ENCODE results near the gene PARD3. TPM values are rescaled to one million over a fixed set of nuclear protein-coding genes. Genes with fewer than 3 reads are reported as not detected.

The PARD3 gene
- total and polyA plus RNA-seq, 2 donors (not counting 1 experiment from before 2014, with no cell fraction given): 24.0 to 46.4 TPM

DNA sequence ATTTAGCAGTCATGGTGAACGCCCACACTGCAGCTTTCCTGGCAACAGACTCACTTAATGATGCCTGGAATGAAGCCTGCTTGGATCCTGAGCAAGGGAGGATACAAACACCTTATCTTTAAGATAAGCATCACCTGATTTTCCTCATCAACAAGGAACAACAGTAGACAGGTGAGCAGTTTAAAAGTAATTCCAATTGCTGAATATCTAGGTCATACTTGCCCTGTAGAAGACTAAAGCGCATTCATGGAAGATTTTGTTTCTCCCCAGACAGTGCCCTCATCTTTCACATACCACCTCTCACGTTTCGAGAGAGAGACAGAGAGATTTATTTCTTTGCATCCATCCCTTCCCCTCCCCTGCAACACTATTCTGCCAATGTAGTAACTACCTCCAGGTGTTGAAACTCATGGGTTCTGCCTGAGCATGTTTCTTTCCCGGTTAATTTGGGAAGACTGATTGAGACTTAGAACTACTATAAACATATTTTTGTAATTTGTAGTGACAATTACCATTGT, 660.7 kb downstream of the PARD3 start:
- no peak for DNase-seq (ENCODE audit: low read depth in 2 of 2)
- no peaks in the 10 kb centered on the region for H3K79me2 ChIP-seq (ENCODE audit: control insufficient read depth, insufficient read depth, low read length)
- H3K4me2 ChIP-seq (ENCODE audit: extremely low read depth, insufficient read depth, low read length): no peak overlapping the region
- H3K27me3 ChIP-seq (ENCODE audit: control insufficient read depth, insufficient read depth, low read length): no peaks in the 10 kb centered on the region
- no peak overlapping the region for H3K27ac ChIP-seq (ENCODE audit: insufficient read depth, low read length)
- H3K4me1 ChIP-seq (ENCODE audit: control insufficient read depth, extremely low read depth, insufficient read depth, low read length): peaks cover 11% of the 10 kb centered on the region
- H3K4me3 ChIP-seq (replicated peaks in 1 of 4; ENCODE audit: control extremely low read depth in 1 of 4, insufficient read depth in 1 of 4, low read depth in 3 of 4, low read length in 4 of 4): no peak overlapping the region
- TF ChIP-seq CTCF (conservative IDR thresholded peaks at IDR 0.05 in 1 of 2, IDR thresholded peaks at IDR 0.05 in 1 of 2; ENCODE audit: low read depth in 1 of 2, low read length in 2 of 2): no peak
- no peak for TF ChIP-seq EZH2 (IDR thresholded peaks at IDR 0.05; ENCODE audit: low read length, missing control alignments)
- no peaks in the 10 kb centered on the region for H4K20me1 ChIP-seq (ENCODE audit: control insufficient read depth, extremely low read depth, insufficient read depth, low read length)
- no peaks in the 10 kb centered on the region for H3K9me3 ChIP-seq (ENCODE audit: control insufficient read depth, insufficient read depth, low read depth, low read length)
- H3K9ac ChIP-seq (ENCODE audit: insufficient read depth, low read length): no peak overlapping the region
- no peak overlapping the region for H2AFZ ChIP-seq (ENCODE audit: low read length)
- H3K36me3 ChIP-seq (ENCODE audit: control insufficient read depth, insufficient read depth, low read length): no peaks in the 10 kb centered on the region

DNA sequence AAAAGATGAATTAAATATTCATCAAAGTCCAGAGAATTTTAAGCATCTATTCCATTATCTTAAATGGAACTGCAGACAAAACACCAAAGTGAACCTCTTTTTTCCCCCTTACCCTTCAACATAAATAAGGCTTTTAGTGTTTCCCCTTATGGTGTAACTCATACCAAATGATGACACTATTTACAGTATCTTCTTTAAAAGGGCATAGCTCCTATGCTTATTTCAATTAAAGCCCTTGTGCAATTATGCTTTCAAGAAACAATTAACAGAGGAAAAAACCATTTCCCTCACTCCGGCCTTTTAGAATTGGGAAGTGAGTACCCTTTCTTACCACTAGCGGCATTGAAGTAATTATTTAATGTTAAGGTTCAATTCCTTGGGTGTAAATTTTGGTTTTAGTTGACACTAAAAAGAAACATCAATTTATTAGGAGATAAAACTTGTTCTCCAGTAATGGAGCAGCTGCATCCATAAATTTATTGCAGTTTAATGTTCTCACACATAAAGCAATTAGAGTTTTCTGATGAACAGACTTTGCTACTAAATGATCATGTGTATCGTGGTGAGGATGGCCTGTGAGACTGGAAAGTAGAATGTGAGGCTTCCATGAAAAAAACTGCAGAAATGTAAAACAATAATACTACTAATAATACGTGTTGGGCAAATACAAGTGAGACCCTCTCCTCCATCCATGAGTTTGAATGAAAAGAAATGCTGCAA, 661.3 kb downstream of the PARD3 start:
- Histone ChIP-seq H4K20me1 (ENCODE audit: control insufficient read depth, extremely low read depth, insufficient read depth, low read length) (no peaks in the 10 kb centered on the region), H3K9me3 (ENCODE audit: control insufficient read depth, insufficient read depth, low read depth, low read length) (no peaks in the 10 kb centered on the region), H3K27ac (ENCODE audit: insufficient read depth, low read length) (no peak overlapping the region), H3K27me3 (ENCODE audit: control insufficient read depth, insufficient read depth, low read length) (no peaks in the 10 kb centered on the region), H3K4me3 (replicated peaks in 1 of 4; ENCODE audit: control extremely low read depth in 1 of 4, insufficient read depth in 1 of 4, low read depth in 3 of 4, low read length in 4 of 4) (no peak overlapping the region), H2AFZ (ENCODE audit: low read length) (no peak overlapping the region), H3K79me2 (ENCODE audit: control insufficient read depth, insufficient read depth, low read length) (no peaks in the 10 kb centered on the region), H3K4me2 (ENCODE audit: extremely low read depth, insufficient read depth, low read length) (no peak overlapping the region), H3K36me3 (ENCODE audit: control insufficient read depth, insufficient read depth, low read length) (no peaks in the 10 kb centered on the region), H3K4me1 (ENCODE audit: control insufficient read depth, extremely low read depth, insufficient read depth, low read length) (peaks cover 11% of the 10 kb centered on the region), H3K9ac (ENCODE audit: insufficient read depth, low read length) (no peak overlapping the region)
- no peak for DNase-seq (ENCODE audit: low read depth in 2 of 2)
- TF ChIP-seq CTCF (conservative IDR thresholded peaks at IDR 0.05 in 1 of 2, IDR thresholded peaks at IDR 0.05 in 1 of 2; ENCODE audit: low read depth in 1 of 2, low read length in 2 of 2) (no peak), EZH2 (IDR thresholded peaks at IDR 0.05; ENCODE audit: low read length, missing control alignments) (no peak)

DNA sequence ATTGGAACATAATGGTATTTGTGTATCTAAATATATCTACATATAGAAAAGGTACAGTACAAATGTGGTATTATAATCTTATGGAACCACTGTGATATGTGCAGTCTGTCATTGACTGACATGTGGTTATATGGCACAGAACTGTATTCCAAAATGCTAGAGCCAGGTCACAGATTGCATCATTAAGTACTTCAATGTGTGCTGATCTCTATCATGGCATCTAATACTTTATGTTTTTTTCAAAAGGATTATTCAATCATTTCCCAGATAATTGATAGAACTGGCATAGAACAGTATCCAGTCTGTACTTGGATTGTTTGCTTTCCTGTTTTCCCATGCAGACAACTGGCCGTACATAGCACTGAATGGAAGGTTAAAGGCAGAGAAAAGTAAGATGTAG, 662.7 kb downstream of the PARD3 start:
- no peak overlapping the region for H3K9ac ChIP-seq (ENCODE audit: insufficient read depth, low read length)
- no peaks in the 10 kb centered on the region for H4K20me1 ChIP-seq (ENCODE audit: control insufficient read depth, extremely low read depth, insufficient read depth, low read length)
- H3K36me3 ChIP-seq (ENCODE audit: control insufficient read depth, insufficient read depth, low read length): no peaks in the 10 kb centered on the region
- no peak for DNase-seq (ENCODE audit: low read depth in 2 of 2)
- no peaks in the 10 kb centered on the region for H3K27me3 ChIP-seq (ENCODE audit: control insufficient read depth, insufficient read depth, low read length)
- H3K79me2 ChIP-seq (ENCODE audit: control insufficient read depth, insufficient read depth, low read length): no peaks in the 10 kb centered on the region
- H3K4me1 ChIP-seq (ENCODE audit: control insufficient read depth, extremely low read depth, insufficient read depth, low read length): peaks cover 9% of the 10 kb centered on the region
- no peak overlapping the region for H3K4me3 ChIP-seq (replicated peaks in 1 of 4; ENCODE audit: control extremely low read depth in 1 of 4, insufficient read depth in 1 of 4, low read depth in 3 of 4, low read length in 4 of 4)
- H2AFZ ChIP-seq (ENCODE audit: low read length): no peak overlapping the region
- H3K9me3 ChIP-seq (ENCODE audit: control insufficient read depth, insufficient read depth, low read depth, low read length): no peaks in the 10 kb centered on the region
- H3K4me2 ChIP-seq (ENCODE audit: extremely low read depth, insufficient read depth, low read length): no peak overlapping the region
- no peak for TF ChIP-seq CTCF (conservative IDR thresholded peaks at IDR 0.05 in 1 of 2, IDR thresholded peaks at IDR 0.05 in 1 of 2; ENCODE audit: low read depth in 1 of 2, low read length in 2 of 2)
- no peak for TF ChIP-seq EZH2 (IDR thresholded peaks at IDR 0.05; ENCODE audit: low read length, missing control alignments)
- H3K27ac ChIP-seq (ENCODE audit: insufficient read depth, low read length): no peak overlapping the region

Measured in fibroblast of lung (primary cell).